ENCODE results near the gene CEP164. TPM values are rescaled to one million over a fixed set of nuclear protein-coding genes. Genes with fewer than 3 reads are reported as not detected.

The CEP164 gene
- total RNA-seq, 4 donors from 2014 or later, result 23.1 to 56.5 (median 29.0) TPM

DNA sequence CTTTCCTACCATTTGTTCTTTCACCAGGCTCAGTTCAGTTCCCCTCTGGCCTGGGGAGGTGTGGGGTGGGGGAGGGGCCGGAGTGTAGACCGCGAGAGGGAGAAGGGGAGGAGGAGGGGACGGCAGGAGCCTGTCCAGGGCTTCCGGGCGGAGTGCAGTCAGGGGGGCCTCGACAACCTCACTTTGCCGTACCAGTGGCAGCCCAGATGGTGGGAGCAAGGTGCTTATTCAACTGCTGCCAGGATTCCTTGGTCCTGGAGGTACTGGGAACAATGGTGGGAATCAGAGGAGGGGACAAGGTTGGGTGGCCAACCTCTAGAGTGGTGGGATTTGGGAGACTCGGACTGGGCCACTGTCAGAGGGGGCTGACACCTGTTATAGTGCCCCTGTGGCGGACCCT lies 12.8 kb upstream of the CEP164 start:
- no peaks in the 10 kb centered on the region for H3K27me3 ChIP-seq
- peak in 1 of 2 donors; percentile 14 for DNase-seq
- no peak overlapping the region for H3K27ac ChIP-seq
- H3K36me3 ChIP-seq, result no peaks in the 10 kb centered on the region
- 27 to 31% methylated on average over 9 of the region's 10 CpGs for WGBS, 2 donors
- intact Hi-C loops (cut with DNase I), result no loop called here
- no peaks in the 10 kb centered on the region for H3K9me3 ChIP-seq
- TF ChIP-seq POLR2A (IDR thresholded peaks at IDR 0.05), result no peak
- no peak for TF ChIP-seq CTCF (IDR thresholded peaks at IDR 0.05)
- H3K4me1 ChIP-seq, result peaks cover 4 to 15% of the 10 kb centered on the region in 2 donors
- H3K4me3 ChIP-seq (replicated peaks in 1 of 3), result peak overlapping the region in 1 of 3 donors; percentile 58

- TF ChIP-seq CTCF (IDR thresholded peaks at IDR 0.05), result no peak
- 4 to 8% methylated on average over 19 to 22 of the region's 62 CpGs for WGBS, 2 donors
- Histone ChIP-seq H3K9me3 (no peaks in the 10 kb centered on the region), H3K27ac (peak overlapping the region in 1 of 3 donors; percentile 56), H3K27me3 (no peaks in the 10 kb centered on the region), H3K36me3 (no peaks in the 10 kb centered on the region), H3K4me1 (peaks cover 4 to 15% of the 10 kb centered on the region in 2 donors), H3K4me3 (replicated peaks in 1 of 3) (peak overlapping the region; percentile 4 to 88 (median 58))
- peak; percentile 14 for DNase-seq
- intact Hi-C loops (cut with DNase I), result no loop called here
These were observed 12.1 kb upstream of the CEP164 start for GRCh38 chr11:117315285-117316196.

- H3K27ac ChIP-seq, result peak within 1 kb of the TSS in 1 of 3 donors; percentile 56
- no peaks in the 10 kb centered on the region for H3K36me3 ChIP-seq
- TF ChIP-seq POLR2A (IDR thresholded peaks at IDR 0.05) (peak in 1 of 2 donors; percentile 69), CTCF (IDR thresholded peaks at IDR 0.05) (peak in 3 of 6 experiments; percentile 10 to 45 (median 35))
- H3K9me3 ChIP-seq, result no peaks in the 10 kb centered on the region
- no peaks in the 10 kb centered on the region for H3K27me3 ChIP-seq
- peaks cover 4 to 15% of the 10 kb centered on the region in 2 donors for H3K4me1 ChIP-seq
- DNase-seq, result peak; percentile 77 to 79
- 11 to 14% methylated on average over 21 to 28 of the region's 29 CpGs for WGBS, 2 donors
- intact Hi-C loops (cut with DNase I), result no loop called here
- peak within 1 kb of the TSS; percentile 4 to 88 (median 58) for H3K4me3 ChIP-seq (replicated peaks in 1 of 3)
These were observed 11.3 kb upstream of the CEP164 start, which contains the start of gene BACE1 for GRCh38 chr11:117316197-117316961. Gene BACE1 (minus strand): TSS chr11:117316256. CDS start chr11:117315795, 461 bp downstream.

DNA sequence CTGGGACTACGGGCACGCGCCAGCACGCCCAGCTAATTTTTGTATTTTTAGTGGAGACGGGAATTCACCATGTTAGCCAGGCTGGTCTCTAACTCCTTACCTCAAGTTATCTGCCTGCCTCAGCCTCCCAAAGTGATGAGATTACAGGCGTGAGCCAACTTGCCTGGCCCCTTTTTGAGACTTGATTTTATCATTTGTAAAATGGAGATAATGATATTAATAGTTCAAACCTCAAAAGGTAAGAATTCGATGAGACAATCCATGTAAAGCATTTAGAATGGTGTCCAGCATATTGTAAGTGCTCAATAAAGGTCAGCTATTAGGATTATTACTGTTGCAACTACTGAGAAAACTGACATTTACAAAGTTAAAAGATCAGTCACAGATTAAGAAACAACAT lies 8.9 kb upstream of the CEP164 start:
- Histone ChIP-seq H3K4me1 (peaks cover 4 to 15% of the 10 kb centered on the region in 2 donors), H3K9me3 (no peaks in the 10 kb centered on the region), H3K4me3 (replicated peaks in 1 of 3) (no peak overlapping the region), H3K27me3 (no peaks in the 10 kb centered on the region), H3K27ac (no peak overlapping the region), H3K36me3 (no peaks in the 10 kb centered on the region)
- 89 to 93% methylated on average over 7 of the region's 7 CpGs for WGBS, 2 donors
- DNase-seq, result no peak
- TF ChIP-seq POLR2A (IDR thresholded peaks at IDR 0.05) (no peak), CTCF (IDR thresholded peaks at IDR 0.05) (no peak)
- intact Hi-C loops (cut with DNase I), result no loop called here

All from thyroid gland (tissue), 4 donors.